Neural cell (in vitro differentiated cells): ENCODE measurements around the gene CRLF2.

Source experiments
- EP300 ChIP-seq: fragments of 450-650 bp; conservative IDR thresholded peaks from 2 replicates; pipeline ENCODE4 v1.6.1; 2014; ENCODE audit warnings: antibody characterized with exemption, mild to moderate bottlenecking, moderate library complexity; ENCODE audit not compliant: poor library complexity, severe bottlenecking
- TF ChIP-seq, protein P1 (sequence below): fragments of 450-650 bp; IDR thresholded peaks from 2 replicates; pipeline ENCODE4 v1.5.1; 2014; ENCODE audit warnings: antibody characterized with exemption, mild to moderate bottlenecking, moderate library complexity; ENCODE audit not compliant: poor library complexity, severe bottlenecking

- TF ChIP-seq, protein P1, sequence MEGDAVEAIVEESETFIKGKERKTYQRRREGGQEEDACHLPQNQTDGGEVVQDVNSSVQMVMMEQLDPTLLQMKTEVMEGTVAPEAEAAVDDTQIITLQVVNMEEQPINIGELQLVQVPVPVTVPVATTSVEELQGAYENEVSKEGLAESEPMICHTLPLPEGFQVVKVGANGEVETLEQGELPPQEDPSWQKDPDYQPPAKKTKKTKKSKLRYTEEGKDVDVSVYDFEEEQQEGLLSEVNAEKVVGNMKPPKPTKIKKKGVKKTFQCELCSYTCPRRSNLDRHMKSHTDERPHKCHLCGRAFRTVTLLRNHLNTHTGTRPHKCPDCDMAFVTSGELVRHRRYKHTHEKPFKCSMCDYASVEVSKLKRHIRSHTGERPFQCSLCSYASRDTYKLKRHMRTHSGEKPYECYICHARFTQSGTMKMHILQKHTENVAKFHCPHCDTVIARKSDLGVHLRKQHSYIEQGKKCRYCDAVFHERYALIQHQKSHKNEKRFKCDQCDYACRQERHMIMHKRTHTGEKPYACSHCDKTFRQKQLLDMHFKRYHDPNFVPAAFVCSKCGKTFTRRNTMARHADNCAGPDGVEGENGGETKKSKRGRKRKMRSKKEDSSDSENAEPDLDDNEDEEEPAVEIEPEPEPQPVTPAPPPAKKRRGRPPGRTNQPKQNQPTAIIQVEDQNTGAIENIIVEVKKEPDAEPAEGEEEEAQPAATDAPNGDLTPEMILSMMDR: no peak
- no peak for TF ChIP-seq EP300
Measured at GRCh38 chrX:1178580-1179057, 33.8 kb downstream of the CRLF2 start.
